Smooth muscle cell of the brain vasculature (primary cell): ENCODE measurements around the gene BARX2.
"Not testable (repeated sequence)": the region's sequence is repeated elsewhere in the genome, so short reads cannot be mapped to it uniquely, and the experiment has no call there.

ENCODE experiments used
- DNase-seq: peaks from one replicate; pipeline ENCODE4 v3.0.0-alpha.2; 2012; ENCODE audit warnings: low read depth, low spot score

Gene BARX2

DNA sequence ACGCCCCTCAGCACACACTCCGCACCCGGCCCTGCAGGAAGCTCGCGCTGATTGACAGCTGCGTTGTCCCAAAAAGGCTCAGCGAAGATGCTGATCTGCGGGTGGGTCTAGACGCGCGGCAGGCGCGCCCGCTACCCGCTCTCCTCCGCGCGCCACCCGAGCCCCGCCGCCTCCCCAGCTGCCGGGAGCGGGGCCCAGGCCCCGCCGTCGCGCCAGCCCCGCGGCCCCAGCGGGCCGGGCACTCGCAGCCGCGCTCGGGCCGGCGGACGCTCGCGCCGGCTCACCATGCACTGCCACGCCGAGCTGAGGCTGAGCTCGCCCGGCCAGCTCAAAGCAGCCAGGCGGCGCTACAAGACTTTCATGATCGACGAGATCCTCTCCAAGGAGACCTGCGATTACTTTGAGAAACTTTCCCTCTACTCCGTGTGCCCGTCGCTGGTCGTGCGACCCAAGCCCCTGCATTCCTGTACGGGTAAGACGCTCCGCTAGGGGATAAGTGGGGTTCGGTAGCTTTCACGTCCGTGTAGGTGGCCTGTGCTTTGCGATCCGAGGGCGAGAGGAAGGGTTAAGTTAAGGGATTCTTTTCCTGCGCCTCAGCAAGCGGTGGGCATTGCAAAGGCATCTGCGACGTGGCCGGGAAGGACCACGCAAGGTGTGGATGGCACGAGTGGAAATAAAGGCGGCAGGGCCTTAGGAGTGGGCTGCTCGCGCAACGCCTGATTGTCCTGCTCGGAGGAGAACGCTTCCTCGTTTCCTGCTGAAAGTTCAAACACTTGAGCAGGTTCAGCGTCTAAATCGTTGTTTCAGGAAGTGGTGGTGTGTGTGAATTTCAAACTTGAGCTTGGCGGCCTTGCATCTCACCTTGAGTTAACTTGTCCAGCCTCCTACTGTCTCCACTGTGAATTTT lies at the start of gene BARX2:
Gene BARX2 (plus strand): TSS at position 98 of the 907 bp plus-strand sequence. CDS start 188 bp downstream, at position 286.
- DNase-seq: peak; percentile 15

DNA sequence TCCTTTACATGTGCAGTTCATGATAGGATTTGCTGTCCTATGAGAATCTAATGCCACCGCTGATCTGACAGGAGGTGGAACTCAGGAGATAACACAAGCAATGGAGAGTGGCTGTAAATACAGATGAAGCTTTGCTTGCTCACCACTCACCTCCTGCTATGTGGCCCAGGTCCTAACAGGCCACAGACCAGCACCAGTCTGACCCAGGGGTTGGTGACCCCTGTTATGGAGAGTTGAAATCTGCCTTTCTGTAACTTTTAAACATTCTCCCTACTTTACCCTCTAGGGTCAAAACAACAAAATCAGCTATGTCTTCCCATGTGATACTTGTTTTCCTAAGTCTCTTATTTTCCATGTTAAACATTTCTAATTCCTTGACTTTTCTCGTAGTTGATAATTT lies 48.7 kb upstream of the BARX2 start:
- no peak for DNase-seq

- DNase-seq: not testable (repeated sequence)
These were observed 47.9 kb upstream of the BARX2 start for GRCh38 chr11:129327708-129328107.

GRCh38 chr11:129328756-129329155 lies 46.9 kb upstream of the BARX2 start:
- no peak for DNase-seq

GRCh38 chr11:129331217-129331616 lies 44.4 kb upstream of the BARX2 start:
- DNase-seq: no peak

DNA sequence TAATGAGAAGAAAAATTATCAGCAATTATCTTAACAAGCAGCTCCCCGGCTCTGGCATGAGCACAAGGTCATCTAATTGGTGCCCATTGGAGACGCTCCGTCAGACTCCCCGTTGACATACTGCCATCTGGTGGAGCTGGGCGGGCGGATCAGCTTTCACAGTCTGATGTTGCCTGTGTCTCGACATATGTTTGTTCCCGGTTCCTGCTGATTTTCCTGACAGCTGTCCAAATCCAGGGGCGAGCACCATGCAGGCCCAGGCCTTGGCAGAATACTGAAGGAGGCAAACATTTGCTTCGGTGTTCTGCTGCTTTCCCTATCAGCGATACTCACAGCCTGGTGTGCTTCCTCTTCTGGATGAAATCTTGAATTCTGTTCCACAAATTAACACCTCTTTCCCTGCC lies 43.8 kb upstream of the BARX2 start:
- DNase-seq: peak; percentile 61

GRCh38 chr11:129333873-129334272 lies 41.8 kb upstream of the BARX2 start:
- DNase-seq: no peak

- DNase-seq: not testable (repeated sequence)
These were observed 31.2 kb upstream of the BARX2 start for GRCh38 chr11:129344301-129344940.

DNA sequence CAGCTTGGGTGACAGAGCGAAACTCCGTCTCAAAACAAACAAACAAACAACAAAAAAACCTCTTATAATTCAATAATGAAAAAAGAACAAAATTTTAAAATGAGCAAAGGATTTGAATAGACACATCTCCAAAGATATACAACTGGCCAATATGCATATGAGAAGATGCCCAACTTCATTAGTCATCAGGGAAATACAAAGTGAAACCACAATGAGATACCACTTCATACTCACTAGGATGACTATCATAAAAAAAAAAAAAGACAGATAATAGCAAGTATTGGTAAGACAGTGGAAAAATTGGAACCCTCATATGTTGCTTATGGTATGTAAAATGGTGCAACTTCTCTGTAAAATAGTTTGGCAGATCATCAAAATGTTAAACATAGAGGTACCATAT lies 28.7 kb upstream of the BARX2 start:
- no peak for DNase-seq

DNA sequence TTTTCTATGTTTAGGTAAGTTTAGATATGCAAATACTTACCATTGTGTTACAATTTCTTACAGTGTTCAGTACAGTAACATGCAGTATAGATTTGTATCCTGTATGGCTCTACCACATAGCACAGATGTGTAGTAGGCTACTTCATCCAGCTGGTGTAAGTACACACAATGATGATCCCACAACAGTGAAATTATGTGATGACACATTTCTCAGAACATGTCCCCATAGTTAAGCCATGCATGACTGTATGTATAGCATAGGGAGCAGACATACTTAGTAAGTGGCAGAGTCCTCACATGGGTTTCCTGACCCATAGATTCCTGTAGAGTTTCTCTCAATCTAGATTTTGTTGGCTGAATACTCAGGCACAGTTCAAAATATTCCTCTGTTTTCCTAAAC lies 26.8 kb upstream of the BARX2 start:
- no peak for DNase-seq

GRCh38 chr11:129352676-129353075 lies 23.0 kb upstream of the BARX2 start:
- DNase-seq: no peak

DNA sequence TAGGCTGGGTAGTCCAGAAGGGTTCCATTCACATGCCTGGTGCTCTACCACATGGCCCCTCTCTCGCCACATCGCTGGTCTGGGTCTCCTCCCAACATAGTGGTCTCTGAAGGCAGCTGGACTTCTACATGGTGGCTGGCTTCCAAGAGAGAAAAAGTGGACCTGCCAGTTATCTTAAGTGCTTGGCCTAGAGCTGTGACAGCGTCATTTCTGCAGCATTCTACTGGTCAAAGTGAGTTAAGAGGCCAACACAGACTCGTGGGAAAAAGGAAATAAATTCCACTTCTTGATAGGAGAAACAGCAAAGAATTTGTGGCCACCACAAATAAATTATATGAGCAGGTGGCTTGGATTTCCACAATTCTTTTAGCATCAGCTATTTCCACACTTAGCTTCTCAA lies 21.0 kb upstream of the BARX2 start:
- no peak for DNase-seq

GRCh38 chr11:129359748-129360147 lies 15.9 kb upstream of the BARX2 start:
- DNase-seq: no peak

DNA sequence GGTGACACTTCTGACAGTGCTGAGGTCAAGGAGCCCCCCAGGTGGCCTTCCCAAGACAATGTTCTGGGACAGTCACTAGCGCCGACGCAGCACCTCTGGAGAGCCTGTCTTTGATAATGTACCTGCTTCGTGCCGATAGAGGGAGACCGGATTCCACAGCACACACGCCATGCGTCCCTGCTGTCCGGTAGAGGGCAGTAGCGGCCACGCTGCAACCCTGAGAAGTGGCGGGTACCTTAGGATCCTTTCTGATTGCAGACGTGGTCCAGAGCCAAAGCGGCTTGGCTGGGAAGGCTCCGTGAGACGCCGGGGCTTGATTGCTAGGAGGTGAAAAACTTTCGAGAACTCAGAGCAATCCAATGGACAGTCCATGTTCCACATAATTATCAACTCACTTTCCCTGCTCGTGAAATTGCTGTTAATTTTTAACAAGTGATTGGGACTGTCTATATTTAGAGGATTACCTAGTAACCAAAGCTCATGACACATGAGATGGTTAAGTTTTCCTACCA lies 11.4 kb upstream of the BARX2 start:
- DNase-seq: peak; percentile 74

GRCh38 chr11:129365816-129366215 lies 9.8 kb upstream of the BARX2 start:
- no peak for DNase-seq

GRCh38 chr11:129366737-129367597 lies 8.7 kb upstream of the BARX2 start:
- no peak for DNase-seq

- no peak for DNase-seq
These were observed 6.6 kb upstream of the BARX2 start for GRCh38 chr11:129368889-129369672.

DNA sequence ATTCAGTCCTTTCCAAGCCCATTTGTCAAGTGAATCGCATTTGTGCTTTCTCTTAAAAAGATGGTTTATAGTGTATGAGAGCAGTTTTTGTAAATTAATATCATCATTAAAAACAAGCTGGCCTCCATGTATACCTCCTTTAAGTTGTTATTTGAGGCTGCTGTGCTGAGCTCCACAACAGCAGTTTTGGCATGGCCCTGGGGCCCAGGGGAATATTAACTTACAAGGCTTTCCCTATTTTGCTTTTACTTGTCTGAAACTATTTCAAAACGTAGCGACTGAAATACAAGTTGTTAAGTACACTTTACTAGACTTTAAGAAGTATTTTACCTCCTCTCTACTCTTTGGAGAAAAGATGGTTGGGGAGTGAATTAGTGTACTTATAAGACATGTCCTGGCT lies 4.9 kb upstream of the BARX2 start:
- DNase-seq: no peak

DNA sequence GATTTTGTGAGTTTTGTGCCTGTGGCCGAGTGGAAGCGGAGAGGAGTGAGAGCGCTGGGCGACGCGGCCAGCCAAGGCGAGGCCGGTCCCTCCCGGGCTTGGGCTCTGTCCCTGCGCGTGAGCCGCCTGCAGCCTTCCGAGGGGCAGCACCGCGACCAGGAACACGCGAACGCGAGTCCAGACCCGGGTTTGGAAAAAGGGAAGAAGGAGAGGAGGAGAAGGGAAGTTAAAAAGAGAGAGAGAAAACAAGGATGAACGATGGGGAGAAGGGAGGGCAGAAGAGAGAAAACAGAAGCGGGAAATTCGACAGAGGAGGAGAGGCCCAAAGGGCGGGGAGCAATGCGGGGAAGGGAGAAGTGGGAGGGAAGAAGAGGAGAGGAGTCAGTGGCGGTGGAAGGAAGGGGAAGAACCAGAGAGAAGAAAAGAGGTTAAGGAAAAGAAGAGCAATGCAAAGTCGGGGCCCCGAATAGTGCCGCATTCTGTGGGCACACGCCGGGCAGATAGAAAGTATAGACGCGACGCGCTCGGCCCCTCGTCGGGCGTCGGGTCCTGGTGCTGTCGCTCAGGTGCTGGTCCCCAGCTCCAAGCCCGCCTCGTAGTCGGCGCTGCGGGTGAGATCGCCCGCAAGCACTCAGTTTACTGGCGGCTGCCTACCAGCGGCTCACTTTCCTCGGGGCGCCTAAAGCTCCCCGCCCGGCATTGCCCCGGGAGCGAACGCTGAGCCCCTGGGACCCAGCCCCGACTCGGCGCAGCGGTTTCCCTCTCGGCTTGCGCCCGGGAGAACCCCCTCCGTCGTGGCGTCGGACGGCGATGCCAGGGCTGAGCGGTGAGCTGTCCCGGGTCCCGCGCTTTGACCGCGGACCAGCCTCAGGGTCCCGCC lies 2.8 kb upstream of the BARX2 start:
- no peak for DNase-seq

- DNase-seq: no peak
These were observed 2.1 kb upstream of the BARX2 start for GRCh38 chr11:129373489-129373953.
